Hematopoietic multipotent progenitor cell (in vitro differentiated cells): ENCODE results near the gene KANK4. TPM values are rescaled to one million over a fixed set of nuclear protein-coding genes. Genes with fewer than 3 reads are reported as not detected.
A peak's percentile ranks its signal among the peaks of the same experiment; 100 is the strongest.
"Not testable (repeated sequence)": the region's sequence is repeated elsewhere in the genome, so short reads cannot be mapped to it uniquely, and the experiment has no call there.

Experiments
- DNase-seq, 3 donors: peaks; one replicate each; pipeline ENCODE4 v3.0.0-alpha.2; 2011 to 2015; ENCODE audit warnings: low read depth in 2 of 3, low spot score in 2 of 3
- total RNA-seq: library from RNA; depleted of rRNA; stranded (reverse); fragments of >200 nt; gene quantifications from one replicate; pipeline ENCODE4 v1.2.3, GENCODE V29; 2012

The KANK4 gene
- total RNA-seq, 1 donor: under 0.01 TPM

- DNase-seq: no peak
Observed at GRCh38 chr1:62276791-62277190, 42.4 kb downstream of the KANK4 start.

- DNase-seq: no peak
Observed at GRCh38 chr1:62274496-62275485, 44.4 kb downstream of the KANK4 start.

- no peak for DNase-seq
Observed at GRCh38 chr1:62273953-62274352, 45.3 kb downstream of the KANK4 start.

- DNase-seq: peak; percentile 5 to 94 (median 73)
Observed at GRCh38 chr1:62271948-62272728, 47.1 kb downstream of the KANK4 start.

GRCh38 chr1:62271134-62271533 lies 48.1 kb downstream of the KANK4 start:
- no peak for DNase-seq

GRCh38 chr1:62269851-62270495 lies 49.3 kb downstream of the KANK4 start:
- DNase-seq: no peak

- DNase-seq: no peak
Observed at GRCh38 chr1:62269439-62269838, 49.8 kb downstream of the KANK4 start.

- DNase-seq: no peak
Observed at GRCh38 chr1:62268315-62268714, 50.9 kb downstream of the KANK4 start.

- no peak for DNase-seq
Observed at GRCh38 chr1:62265956-62266935, 53.0 kb downstream of the KANK4 start.

GRCh38 chr1:62263814-62264353 lies 55.4 kb downstream of the KANK4 start:
- DNase-seq: no peak

GRCh38 chr1:62263006-62263813 lies 56.0 kb downstream of the KANK4 start:
- no peak for DNase-seq

GRCh38 chr1:62260688-62261087 lies 58.5 kb downstream of the KANK4 start:
- no peak for DNase-seq

- no peak for DNase-seq
Observed at GRCh38 chr1:62259551-62259950, 59.7 kb downstream of the KANK4 start.

- peak in 1 of 3 donors; percentile 33 for DNase-seq
Observed at GRCh38 chr1:62250126-62250726, 69.0 kb downstream of the KANK4 start.

- DNase-seq: no peak
Observed at GRCh38 chr1:62247391-62248168, 71.7 kb downstream of the KANK4 start.

GRCh38 chr1:62245201-62245600 lies 74.0 kb downstream of the KANK4 start:
- DNase-seq: no peak

GRCh38 chr1:62244380-62244779 lies 74.9 kb downstream of the KANK4 start:
- DNase-seq: not testable (repeated sequence)
